SK-N-SH treated with all-trans-retinoic acid at 6 μM for 48 hours (cell line): Measurements from ENCODE around the gene ADORA1.

Experiments used
- ATAC-seq: fragments of 200-7000 bp; cut with Tn5 transposase; 3 replicates; pipeline ENCODE4 v1.9.1; 2020; ENCODE audit warnings: mild to moderate bottlenecking, moderate library complexity
- ARNTL ChIP-seq: fragments of 450-650 bp; formaldehyde crosslinking; IDR thresholded peaks from 2 replicates; pipeline ENCODE4 v1.5.0; 2020; ENCODE audit warnings: low read depth, mild to moderate bottlenecking, moderate library complexity, borderline replicate concordance
- BACH2 ChIP-seq: fragments of 250-450 bp; sonication (Bioruptor Pico); IDR thresholded peaks from 2 replicates; pipeline ENCODE4 v1.9.0; 2021; ENCODE audit warnings: mild to moderate bottlenecking, borderline replicate concordance
- CSDC2 ChIP-seq: fragments of 250-450 bp; sonication (Bioruptor Pico); IDR thresholded peaks from 2 replicates; pipeline ENCODE4 v1.5.0; 2020; ENCODE audit warnings: mild to moderate bottlenecking, moderate library complexity
- ESRRG ChIP-seq: fragments of 250-450 bp; sonication (Bioruptor Pico); IDR thresholded peaks from 2 replicates; pipeline ENCODE4 v1.6.1; 2021; ENCODE audit warnings: mild to moderate bottlenecking
- GLIS3 ChIP-seq: fragments of 250-450 bp; sonication (Bioruptor Pico); IDR thresholded peaks from 2 replicates; pipeline ENCODE4 v1.5.0; 2020; ENCODE audit warnings: mild to moderate bottlenecking, moderate library complexity
- OSR1 ChIP-seq: fragments of 250-450 bp; sonication (Bioruptor Pico); IDR thresholded peaks from 2 replicates; pipeline ENCODE4 v1.8.0; 2022; ENCODE audit warnings: moderate library complexity, mild to moderate bottlenecking, inconsistent platforms
- PPARA ChIP-seq: fragments of 250-450 bp; sonication (Bioruptor Pico); IDR thresholded peaks from 2 replicates; pipeline ENCODE4 v1.5.0; 2020; ENCODE audit warnings: mild to moderate bottlenecking, borderline replicate concordance
- RARB ChIP-seq: fragments of 250-450 bp; sonication (Bioruptor Pico); IDR thresholded peaks from 2 replicates; pipeline ENCODE4 v1.8.0; 2021; ENCODE audit warnings: mild to moderate bottlenecking, moderate library complexity
- SNAI2 ChIP-seq: fragments of 250-450 bp; sonication (Bioruptor Pico); IDR thresholded peaks from 2 replicates; pipeline ENCODE4 v1.5.0; 2020; ENCODE audit warnings: mild to moderate bottlenecking, moderate library complexity
- TCF4 ChIP-seq: fragments of 250-450 bp; sonication (Bioruptor Pico); IDR thresholded peaks from 2 replicates; pipeline ENCODE4 v1.8.0; 2021; ENCODE audit warnings: mild to moderate bottlenecking, moderate library complexity, borderline replicate concordance
- ZC3H10 ChIP-seq: fragments of 250-450 bp; sonication (Bioruptor Pico); IDR thresholded peaks from 2 replicates; pipeline ENCODE4 v1.5.1; 2021; ENCODE audit warnings: mild to moderate bottlenecking, moderate library complexity
- ZFP3 ChIP-seq: fragments of 250-450 bp; sonication (Bioruptor Pico); IDR thresholded peaks from 2 replicates; pipeline ENCODE4 v1.5.0; 2020; ENCODE audit warnings: mild to moderate bottlenecking, moderate library complexity
- ZFP30 ChIP-seq: fragments of 450-650 bp; formaldehyde crosslinking; IDR thresholded peaks from 2 replicates; pipeline ENCODE4 v1.5.0; 2022; ENCODE audit warnings: mild to moderate bottlenecking, moderate library complexity
- ZNF565 ChIP-seq: fragments of 450-650 bp; formaldehyde crosslinking; conservative IDR thresholded peaks from 2 replicates; pipeline ENCODE4 v1.5.0; 2020; ENCODE audit warnings: low read depth, mild to moderate bottlenecking, moderate library complexity
- ZNF70 ChIP-seq: fragments of 450-650 bp; formaldehyde crosslinking; IDR thresholded peaks from 2 replicates; pipeline ENCODE4 v1.5.0; 2020; ENCODE audit warnings: mild to moderate bottlenecking, moderate library complexity
- ZNF8 ChIP-seq: fragments of 450-650 bp; formaldehyde crosslinking; IDR thresholded peaks from 2 replicates; pipeline ENCODE4 v1.5.0; 2020; ENCODE audit warnings: mild to moderate bottlenecking, moderate library complexity
- TF ChIP-seq, protein P1 (sequence below): fragments of 250-450 bp; sonication (Bioruptor Pico); IDR thresholded peaks from 2 replicates; pipeline ENCODE4 v1.8.0; 2021; ENCODE audit warnings: low read depth, mild to moderate bottlenecking, moderate library complexity, borderline replicate concordance
- TF ChIP-seq, protein P2 (sequence below): fragments of 250-450 bp; sonication (Bioruptor Pico); IDR thresholded peaks from 2 replicates; pipeline ENCODE4 v1.8.0; 2020; ENCODE audit warnings: mild to moderate bottlenecking, moderate library complexity, borderline replicate concordance
- TF ChIP-seq, protein P3 (sequence below): fragments of 250-450 bp; sonication (Bioruptor Pico); IDR thresholded peaks from 2 replicates; pipeline ENCODE4 v1.5.1; 2020; ENCODE audit warnings: low read depth, mild to moderate bottlenecking, moderate library complexity
- TF ChIP-seq, protein P4 (sequence below): fragments of 250-450 bp; sonication (Bioruptor Pico); IDR thresholded peaks from 2 replicates; pipeline ENCODE4 v1.5.1; 2021; ENCODE audit warnings: mild to moderate bottlenecking, moderate library complexity

Gene ADORA1

DNA sequence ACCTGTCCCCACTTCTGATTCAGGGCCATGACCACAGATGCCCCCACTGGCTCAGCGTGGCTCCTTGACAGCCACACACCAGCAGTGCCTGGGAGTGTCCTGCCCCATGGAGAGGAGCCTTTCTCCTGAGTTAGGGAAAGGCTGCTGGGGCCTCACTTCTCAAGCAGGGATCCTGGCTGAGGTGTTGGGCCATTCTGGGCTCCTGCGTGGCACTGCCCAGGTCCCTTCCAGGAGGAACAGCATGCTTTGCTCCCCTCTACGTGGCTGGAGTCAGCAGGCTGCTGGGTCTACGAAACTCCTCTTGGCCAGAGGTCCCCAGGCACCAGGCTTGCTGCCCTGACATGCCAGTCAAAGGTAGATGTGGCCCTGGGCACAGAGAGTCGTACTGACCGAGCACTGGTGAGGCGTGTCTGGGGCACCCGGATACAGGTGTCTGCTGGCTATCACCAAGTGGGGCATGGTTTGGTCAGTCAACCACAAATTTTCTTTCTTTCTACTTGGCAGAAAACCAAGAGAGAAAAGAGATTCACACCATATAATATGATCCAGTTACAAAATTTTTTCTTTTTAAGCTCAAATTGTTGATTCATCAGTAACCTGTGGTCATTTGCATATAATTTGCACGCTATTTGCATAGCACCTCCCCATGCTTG, 4.1 kb downstream of the ADORA1 start (continued):
- TF ChIP-seq ZNF565 (CRISPR knock-in tag): no peak
- no peak for TF ChIP-seq ESRRG (CRISPR knock-in tag)
- no peak for TF ChIP-seq OSR1
- TF ChIP-seq ZC3H10: no peak

DNA sequence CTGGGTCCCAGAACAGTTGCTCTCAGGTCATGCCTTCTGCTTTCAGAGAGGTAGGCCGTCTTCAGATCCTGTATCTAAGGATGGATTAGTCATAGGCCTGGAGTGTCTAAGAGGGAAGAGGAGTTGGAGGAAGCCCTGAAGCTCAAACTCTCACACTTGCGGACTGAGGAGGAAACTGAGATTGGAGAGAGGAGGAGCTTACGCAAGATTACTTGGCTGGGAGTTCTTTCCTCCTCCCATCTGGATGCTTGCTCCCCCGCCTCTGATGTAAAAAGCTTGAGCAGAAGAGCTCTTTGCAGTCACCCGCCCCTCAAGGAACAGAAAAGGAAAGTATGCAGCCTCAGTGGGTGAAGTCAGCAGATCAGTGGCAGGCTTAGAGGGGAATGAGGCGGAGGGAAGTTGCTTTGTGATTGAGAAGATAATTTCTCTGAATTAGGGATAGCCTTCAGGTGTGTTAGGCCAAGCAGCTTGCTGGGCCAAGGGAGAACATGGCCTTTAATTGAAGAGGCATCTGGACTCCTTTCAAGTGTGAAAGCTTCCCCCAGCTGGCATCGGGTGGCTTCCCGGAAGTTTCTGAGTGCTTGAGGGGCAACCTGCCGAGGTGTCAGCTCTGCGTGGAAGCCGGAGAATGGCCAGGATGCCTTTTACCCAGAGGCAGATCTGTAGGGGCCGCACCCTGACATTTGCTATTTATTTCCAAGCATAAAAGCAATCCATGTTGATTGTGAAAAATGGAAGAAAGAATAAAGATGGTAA, 6.6 kb downstream of the ADORA1 start:
- ATAC-seq: no peak
- TF ChIP-seq ARNTL (CRISPR knock-in tag) (no peak), OSR1 (no peak), ZFP30 (no peak), RARB (CRISPR knock-in tag) (no peak), ZNF8 (no peak), BACH2 (CRISPR knock-in tag) (no peak), CSDC2 (CRISPR knock-in tag) (no peak), SNAI2 (CRISPR knock-in tag) (no peak), ZFP3 (CRISPR knock-in tag) (no peak)
- TF ChIP-seq, protein P1, sequence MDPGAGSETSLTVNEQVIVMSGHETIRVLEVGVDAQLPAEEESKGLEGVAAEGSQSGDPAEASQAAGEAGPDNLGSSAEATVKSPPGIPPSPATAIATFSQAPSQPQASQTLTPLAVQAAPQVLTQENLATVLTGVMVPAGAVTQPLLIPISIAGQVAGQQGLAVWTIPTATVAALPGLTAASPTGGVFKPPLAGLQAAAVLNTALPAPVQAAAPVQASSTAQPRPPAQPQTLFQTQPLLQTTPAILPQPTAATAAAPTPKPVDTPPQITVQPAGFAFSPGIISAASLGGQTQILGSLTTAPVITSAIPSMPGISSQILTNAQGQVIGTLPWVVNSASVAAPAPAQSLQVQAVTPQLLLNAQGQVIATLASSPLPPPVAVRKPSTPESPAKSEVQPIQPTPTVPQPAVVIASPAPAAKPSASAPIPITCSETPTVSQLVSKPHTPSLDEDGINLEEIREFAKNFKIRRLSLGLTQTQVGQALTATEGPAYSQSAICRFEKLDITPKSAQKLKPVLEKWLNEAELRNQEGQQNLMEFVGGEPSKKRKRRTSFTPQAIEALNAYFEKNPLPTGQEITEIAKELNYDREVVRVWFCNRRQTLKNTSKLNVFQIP (CRISPR knock-in tag): no peak
- TF ChIP-seq, protein P2, sequence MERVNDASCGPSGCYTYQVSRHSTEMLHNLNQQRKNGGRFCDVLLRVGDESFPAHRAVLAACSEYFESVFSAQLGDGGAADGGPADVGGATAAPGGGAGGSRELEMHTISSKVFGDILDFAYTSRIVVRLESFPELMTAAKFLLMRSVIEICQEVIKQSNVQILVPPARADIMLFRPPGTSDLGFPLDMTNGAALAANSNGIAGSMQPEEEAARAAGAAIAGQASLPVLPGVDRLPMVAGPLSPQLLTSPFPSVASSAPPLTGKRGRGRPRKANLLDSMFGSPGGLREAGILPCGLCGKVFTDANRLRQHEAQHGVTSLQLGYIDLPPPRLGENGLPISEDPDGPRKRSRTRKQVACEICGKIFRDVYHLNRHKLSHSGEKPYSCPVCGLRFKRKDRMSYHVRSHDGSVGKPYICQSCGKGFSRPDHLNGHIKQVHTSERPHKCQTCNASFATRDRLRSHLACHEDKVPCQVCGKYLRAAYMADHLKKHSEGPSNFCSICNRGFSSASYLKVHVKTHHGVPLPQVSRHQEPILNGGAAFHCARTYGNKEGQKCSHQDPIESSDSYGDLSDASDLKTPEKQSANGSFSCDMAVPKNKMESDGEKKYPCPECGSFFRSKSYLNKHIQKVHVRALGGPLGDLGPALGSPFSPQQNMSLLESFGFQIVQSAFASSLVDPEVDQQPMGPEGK (CRISPR knock-in tag): no peak
- TF ChIP-seq, protein P3, sequence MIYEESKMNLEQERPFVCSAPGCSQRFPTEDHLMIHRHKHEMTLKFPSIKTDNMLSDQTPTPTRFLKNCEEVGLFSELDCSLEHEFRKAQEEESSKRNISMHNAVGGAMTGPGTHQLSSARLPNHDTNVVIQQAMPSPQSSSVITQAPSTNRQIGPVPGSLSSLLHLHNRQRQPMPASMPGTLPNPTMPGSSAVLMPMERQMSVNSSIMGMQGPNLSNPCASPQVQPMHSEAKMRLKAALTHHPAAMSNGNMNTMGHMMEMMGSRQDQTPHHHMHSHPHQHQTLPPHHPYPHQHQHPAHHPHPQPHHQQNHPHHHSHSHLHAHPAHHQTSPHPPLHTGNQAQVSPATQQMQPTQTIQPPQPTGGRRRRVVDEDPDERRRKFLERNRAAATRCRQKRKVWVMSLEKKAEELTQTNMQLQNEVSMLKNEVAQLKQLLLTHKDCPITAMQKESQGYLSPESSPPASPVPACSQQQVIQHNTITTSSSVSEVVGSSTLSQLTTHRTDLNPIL: no peak
- TF ChIP-seq, all 23 proteins: peak for 0

DNA sequence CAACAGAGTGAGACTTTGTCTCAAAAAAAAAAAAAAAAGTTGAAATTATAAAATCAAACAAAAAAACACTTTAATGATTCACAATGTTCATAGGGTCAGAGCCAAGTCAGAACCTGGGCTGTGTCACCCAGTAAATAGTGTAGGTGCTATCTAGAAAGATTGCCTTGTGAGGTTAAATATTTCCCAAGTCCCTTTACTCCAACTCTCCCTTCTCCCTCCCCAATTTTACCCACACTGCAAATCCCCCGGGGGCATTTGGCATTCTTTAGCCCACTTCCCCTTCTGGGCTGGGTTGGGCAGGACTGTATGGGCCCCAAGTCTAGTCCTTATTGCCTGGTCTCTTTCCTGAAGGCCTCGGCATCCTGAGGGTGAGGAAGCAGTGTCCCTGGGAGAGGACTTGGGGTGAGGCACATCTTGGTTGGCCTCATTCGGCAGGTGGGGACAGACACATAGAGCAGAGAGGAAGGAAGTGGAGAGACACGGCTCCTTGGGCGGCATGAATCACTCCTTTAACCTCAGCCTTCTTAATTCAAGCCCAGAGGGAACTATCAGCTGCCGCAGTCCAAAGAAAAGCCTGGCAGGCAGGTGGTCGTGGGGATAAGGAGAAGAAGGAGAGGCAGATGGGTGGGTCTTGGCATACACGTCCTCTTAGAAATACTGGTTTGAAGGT, 8.2 kb downstream of the ADORA1 start:
- no peak for ATAC-seq
- TF ChIP-seq, protein P4, sequence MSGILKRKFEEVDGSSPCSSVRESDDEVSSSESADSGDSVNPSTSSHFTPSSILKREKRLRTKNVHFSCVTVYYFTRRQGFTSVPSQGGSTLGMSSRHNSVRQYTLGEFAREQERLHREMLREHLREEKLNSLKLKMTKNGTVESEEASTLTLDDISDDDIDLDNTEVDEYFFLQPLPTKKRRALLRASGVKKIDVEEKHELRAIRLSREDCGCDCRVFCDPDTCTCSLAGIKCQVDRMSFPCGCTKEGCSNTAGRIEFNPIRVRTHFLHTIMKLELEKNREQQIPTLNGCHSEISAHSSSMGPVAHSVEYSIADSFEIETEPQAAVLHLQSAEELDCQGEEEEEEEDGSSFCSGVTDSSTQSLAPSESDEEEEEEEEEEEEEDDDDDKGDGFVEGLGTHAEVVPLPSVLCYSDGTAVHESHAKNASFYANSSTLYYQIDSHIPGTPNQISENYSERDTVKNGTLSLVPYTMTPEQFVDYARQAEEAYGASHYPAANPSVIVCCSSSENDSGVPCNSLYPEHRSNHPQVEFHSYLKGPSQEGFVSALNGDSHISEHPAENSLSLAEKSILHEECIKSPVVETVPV (CRISPR knock-in tag): no peak
- TF ChIP-seq CSDC2 (CRISPR knock-in tag) (no peak), TCF4 (CRISPR knock-in tag) (no peak), ARNTL (CRISPR knock-in tag) (no peak), SNAI2 (CRISPR knock-in tag) (no peak), ZC3H10 (no peak), GLIS3 (CRISPR knock-in tag) (no peak), PPARA (CRISPR knock-in tag) (no peak), OSR1 (no peak), ZNF8 (no peak), ZNF565 (CRISPR knock-in tag) (no peak), ZNF70 (CRISPR knock-in tag) (no peak), BACH2 (CRISPR knock-in tag) (no peak), ZFP3 (CRISPR knock-in tag) (no peak), ZFP30 (no peak), ESRRG (CRISPR knock-in tag) (no peak)
- TF ChIP-seq, protein P2 (CRISPR knock-in tag): no peak
- TF ChIP-seq, protein P1 (CRISPR knock-in tag): no peak
